Retina (tissue), 1 donor: ENCODE data around the gene GRAMD1A.
"Not testable (repeated sequence)": the region's sequence is repeated elsewhere in the genome, so short reads cannot be mapped to it uniquely, and the experiment has no call there.

Source experiments
- DNase-seq: peaks from one replicate; pipeline ENCODE4 v3.0.0-alpha.2; 2016

Gene GRAMD1A

DNA sequence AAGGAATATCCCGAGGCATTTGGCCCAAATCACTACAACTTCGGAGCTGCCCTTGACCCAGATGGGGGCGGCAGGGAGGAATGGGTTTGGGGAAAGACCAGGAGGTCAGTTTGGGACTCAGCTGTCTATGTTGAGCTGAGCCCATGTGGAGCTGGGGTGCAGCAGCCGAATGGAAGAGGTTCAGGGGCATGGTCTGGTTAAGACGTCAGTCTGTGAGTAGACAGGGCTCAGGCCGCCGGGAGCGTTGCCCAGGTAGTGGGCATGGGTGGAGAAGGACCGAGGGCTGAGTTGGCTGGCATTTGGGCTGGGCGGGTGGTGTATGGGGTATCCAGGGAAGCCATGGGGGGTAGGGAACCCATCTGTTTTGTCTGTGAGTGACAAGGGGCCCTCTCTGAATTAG lies 20.9 kb downstream of the GRAMD1A start:
- no peak for DNase-seq

- DNase-seq: no peak
Observed at GRCh38 chr19:35021596-35021995, 21.5 kb downstream of the GRAMD1A start.

DNA sequence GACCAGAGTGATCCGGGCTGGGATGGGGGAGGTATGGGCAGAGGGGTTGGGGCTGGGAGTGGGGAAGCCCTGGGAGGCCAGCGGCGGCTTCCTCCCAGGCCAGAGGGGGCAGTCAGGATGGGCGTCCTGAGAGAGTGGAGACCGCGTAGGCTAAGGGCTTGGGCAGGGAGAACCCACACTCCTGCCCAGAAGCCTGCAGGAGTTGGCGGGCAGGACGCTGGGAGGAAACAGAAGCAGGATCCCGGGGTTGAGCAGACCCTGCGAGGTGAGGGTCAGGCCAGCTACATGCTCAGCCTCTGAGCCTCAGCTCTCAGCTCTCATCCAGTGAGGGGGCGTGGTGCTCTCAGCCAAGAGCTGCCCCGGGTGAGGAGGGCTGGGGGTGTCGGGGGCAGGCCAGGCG lies 22.3 kb downstream of the GRAMD1A start:
- no peak for DNase-seq

DNA sequence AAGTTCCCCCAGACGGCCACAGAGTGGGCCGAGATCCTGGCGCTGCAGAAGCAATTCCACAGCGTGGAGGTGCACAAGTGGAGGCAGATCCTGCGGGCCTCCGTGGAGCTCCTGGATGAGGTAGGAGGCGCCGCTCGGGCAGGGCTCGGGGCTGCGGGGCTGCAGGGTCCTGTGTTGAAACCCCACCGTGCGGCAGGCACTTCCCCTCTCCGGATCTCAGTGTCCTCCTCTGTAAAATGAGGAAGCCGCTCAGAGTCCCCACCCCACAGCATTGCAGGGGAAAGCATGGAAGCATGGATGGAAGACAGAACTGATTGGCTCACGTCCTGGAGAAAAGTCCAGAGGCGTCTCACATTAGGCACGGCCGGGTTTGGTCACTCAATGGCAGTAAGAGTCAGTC lies 23.3 kb downstream of the GRAMD1A start:
- DNase-seq: no peak

DNA sequence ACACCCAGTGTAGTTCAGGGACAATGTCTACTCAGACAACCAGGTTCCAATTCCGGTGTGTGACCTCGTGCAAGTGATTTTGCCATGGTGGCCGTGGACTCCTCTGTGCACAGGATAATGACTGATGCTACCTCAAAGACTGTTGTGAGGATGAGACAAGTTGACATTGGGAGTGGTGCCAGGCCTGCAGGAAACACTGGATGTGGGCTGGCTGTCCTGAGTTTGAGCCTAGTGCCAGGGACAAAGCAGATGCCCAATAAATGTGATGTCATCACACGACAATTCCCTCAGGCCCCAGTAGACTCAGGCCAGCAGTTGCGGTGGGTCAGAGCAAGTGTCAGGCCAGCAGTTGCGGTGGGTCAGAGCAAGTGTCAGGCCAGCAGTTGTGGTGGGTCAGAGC lies 24.0 kb downstream of the GRAMD1A start:
- no peak for DNase-seq

- DNase-seq: no peak
Observed at GRCh38 chr19:35025969-35026368, 25.8 kb downstream of the GRAMD1A start.

- no peak for DNase-seq
Observed at GRCh38 chr19:35026418-35026817, 26.3 kb downstream of the GRAMD1A start.

DNA sequence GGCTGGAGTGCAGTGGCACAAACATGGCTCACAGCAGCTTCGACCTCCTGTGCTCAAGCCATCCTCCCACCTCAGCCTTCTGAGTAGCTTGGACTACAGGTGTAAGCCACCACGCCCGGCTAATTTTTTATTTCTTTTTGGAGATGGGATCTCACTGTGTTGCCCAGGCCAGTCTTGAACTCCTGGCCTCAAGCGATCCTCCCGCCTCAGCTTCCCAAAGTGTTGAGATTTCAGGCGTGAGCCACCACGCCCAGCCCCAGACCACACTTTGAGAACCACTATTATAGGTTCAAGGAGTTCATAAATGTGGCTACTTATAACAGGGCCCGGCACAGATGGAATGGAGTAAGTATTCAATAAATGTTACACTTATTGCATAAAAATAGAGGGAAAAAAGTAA lies 26.9 kb downstream of the GRAMD1A start:
- DNase-seq: no peak

DNA sequence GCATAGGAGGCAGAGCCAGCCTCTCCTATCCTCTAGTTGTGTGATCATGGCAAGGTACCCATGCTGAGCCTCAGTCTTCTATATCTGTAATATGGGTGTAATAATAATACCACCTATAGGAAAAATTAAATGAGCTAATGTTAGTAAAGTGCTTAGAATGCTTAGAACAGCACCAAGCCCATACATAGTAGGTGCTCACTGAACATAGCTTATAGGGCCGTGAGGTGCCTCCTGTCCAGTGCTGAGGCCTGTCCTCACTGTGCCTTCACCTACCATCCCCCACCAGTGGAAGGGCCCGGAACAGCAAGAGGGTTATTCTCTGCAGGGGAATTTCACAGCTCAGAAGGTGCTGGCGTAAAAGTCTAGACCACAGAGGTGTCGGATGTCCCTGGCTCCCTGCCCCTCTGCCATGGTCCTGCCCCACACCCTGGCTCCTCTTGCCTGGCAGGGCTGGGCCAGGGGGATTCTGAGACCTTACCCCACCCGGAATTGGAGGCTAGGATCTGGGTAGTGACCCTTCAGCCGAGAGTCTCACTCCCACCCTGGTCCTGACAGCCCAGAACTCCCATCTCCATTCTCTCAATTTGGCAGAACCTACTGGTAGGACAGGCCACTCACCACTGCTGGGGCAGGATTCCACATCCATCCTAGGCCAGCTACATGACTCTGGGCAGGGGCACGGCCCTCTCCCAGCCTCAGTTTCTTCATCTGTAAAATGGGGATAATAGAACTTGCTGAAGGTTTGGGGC lies 27.9 kb downstream of the GRAMD1A start:
- DNase-seq: no peak

DNA sequence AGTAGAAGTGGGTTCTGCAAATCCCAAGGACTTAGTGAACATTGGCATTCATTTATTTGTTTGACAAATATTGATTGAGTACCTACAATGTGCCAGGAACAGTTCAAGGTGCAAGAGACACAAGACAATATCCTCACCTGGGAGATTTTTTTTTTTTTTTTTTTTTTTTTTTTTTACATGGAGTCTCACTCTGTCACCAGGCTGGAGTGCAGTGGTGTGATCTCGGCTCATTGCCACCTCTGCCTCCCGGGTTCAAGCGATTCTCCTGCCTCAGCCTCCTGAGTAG lies 28.4 kb downstream of the GRAMD1A start:
- not testable (repeated sequence) for DNase-seq

GRCh38 chr19:35029275-35029736 lies 29.2 kb downstream of the GRAMD1A start:
- not testable (repeated sequence) for DNase-seq

DNA sequence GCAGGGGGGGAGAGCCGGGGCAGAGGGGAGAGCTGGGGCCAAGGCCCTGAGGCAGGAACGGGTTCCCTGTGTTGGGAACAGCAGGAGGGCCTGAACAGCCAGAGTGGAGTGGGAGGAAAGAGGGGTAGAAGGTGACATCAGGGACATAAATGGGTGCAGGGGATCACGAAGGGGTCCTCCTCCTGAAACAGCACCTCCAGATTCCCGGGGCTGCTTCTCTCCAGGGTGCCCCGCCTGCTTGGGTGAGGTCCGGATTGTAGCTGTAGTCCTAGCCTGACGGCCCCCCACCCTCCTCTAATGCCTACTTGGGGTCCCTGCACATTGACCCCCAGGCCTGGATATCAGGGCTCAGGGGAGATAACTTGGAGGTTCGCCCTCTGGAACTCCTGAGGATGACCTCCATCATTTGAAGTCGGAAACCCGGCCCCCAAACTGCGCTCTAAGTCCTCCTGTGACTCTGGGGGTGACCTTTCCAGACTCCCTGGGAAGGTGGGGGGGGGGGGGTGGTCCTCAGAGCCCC lies 29.7 kb downstream of the GRAMD1A start:
- DNase-seq: no peak

DNA sequence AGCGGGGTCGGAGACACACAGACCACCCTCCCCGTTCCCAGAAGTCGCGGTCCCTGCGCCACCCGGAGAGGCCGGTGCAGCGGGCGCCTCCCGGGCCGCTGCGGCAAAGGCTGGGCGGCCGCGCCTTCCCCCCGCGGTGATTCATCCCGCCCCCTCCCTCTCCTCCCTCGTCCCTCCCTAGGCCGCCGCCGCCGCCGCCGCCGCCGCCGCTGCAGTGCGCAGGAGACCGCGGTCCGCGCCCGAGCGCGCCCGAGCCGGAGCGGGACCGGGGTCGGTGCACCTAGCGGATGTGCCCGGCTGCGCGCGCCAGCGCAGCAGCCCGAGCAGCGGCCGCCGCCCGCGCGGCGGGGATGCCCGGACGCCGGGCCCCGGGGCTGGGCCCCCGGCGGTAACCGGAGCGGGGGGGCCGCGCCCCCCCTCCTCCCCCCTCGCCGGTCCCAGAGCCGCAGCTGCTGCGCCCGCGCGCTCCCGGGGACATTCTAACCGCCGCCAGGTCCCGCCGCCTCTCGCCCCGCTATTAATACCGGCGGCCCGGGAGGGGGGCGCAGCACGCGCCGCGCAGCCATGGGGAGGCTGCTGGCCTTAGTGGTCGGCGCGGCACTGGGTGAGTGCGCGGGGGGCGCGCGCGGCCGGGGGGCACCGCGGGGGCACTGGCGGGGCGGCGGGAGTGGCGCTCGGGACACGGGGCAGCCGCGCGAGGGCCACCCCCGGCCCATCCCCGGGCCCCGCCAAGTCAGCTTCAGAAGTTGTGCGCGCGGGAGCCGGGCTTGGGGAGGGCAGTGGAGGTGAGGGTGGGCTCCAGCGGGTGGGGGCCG lies 30.3 kb downstream of the GRAMD1A start, which contains the start of gene SCN1B:
SCN1B (plus strand) TSS at position 214 of the 815 bp plus-strand sequence; CDS start at position 565, 351 bp downstream.
- DNase-seq: no peak

DNA sequence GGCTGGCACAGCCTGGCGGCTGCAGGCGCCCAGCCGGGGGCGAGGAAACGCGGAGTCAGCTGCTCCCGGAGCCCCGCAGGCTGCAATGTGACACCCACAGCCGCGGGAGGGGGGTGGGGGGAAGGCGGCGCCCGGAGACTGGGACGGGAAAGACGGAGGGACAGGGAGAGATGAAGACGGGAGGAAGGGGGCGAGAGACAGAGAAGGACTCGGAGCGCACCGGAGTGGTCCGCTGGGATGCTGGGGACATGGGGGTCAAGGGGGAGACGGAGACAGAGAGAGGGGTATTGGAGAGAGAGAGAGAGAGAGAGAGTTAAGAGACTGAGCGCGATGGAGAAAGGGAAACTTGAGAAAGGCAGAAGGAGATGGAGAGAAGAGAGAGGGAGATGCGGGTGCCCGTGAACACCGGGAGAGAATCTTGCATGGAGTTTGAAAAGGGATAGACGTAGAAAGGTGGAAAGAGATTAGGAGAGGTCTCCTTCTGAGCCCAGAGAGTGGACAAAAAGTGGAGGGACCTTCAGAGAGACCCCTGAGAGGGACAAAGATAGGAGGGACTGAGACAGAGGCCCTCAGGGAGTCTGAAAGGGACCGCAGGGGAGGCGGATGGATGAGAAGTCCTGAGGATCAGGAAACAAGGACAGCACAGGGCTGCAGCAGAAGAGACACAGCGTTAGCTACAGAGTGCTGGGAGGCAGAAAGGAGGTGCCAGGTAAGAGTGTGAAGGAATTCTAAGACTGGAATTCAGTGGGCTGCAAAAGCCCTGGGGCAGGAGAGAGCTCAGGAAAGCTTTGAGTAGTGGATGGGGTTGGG lies 31.2 kb downstream of the GRAMD1A start:
- no peak for DNase-seq

DNA sequence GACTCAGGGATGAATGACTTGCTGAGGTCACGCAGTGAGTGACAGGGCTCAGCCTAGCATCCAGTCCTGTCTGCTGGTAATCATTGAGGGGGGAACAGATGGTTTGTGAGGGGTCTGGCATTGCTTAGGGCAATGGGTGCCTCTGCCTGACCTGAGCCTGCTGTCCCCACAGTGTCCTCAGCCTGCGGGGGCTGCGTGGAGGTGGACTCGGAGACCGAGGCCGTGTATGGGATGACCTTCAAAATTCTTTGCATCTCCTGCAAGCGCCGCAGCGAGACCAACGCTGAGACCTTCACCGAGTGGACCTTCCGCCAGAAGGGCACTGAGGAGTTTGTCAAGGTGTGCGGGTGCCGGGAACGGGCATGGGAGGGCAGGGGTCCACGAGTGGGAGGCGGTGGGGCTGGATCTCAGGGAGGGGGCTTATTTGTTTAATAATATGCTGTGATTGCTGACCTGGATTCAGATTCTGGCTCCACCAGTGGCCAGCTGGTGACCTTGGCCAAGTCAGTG lies 32.3 kb downstream of the GRAMD1A start:
- no peak for DNase-seq

GRCh38 chr19:35033067-35034004 lies 33.2 kb downstream of the GRAMD1A start:
- DNase-seq: no peak

GRCh38 chr19:35034005-35034502 lies 33.9 kb downstream of the GRAMD1A start:
- no peak for DNase-seq

- DNase-seq: no peak
Observed at GRCh38 chr19:35034588-35035382, 34.7 kb downstream of the GRAMD1A start.

DNA sequence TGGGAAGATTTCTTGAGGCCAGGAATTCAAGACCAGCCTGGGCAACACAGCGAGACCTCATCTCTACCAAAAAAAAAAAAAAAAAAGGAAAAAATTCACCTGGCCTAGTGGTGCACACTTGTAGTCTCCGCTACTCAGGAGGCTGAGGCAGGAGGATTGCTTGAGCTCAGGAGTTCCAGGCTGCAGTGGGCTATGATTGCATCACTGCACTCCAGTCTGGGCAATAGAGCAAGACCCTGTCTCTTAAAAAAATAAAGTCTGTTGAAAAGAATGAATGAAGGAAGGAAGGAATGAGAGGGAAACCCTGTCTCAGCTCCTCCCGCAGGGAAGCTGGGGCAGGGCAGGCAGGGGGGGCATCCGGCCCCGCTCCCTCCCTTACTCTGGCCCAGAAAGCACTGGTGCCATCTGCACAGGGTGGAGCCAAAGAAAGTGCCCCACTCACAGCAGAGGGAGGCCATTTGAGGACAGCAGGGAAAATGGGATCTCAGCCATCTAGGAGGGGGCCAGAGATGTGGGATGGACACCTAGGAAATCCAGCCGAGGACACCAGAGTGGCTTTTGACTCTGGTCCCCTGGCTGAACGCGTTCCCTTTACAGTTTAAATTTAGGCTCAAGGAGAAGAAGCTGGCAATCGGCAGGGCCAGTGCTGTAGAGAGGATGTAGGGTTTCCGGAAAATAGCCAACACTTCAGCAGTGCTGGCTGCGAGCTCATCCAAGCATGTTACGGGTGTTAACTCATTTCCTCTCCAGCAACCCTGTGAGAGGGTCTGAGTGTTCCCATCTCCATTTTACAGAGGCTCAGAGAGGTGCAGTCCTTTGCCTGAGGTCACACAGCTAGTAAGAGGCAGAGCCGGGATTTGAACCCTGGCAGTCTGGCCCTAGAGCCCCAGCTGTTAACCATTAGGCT lies 37.8 kb downstream of the GRAMD1A start:
- no peak for DNase-seq
